Measurements from ENCODE around the gene CPEB1.

The CPEB1 gene

DNA sequence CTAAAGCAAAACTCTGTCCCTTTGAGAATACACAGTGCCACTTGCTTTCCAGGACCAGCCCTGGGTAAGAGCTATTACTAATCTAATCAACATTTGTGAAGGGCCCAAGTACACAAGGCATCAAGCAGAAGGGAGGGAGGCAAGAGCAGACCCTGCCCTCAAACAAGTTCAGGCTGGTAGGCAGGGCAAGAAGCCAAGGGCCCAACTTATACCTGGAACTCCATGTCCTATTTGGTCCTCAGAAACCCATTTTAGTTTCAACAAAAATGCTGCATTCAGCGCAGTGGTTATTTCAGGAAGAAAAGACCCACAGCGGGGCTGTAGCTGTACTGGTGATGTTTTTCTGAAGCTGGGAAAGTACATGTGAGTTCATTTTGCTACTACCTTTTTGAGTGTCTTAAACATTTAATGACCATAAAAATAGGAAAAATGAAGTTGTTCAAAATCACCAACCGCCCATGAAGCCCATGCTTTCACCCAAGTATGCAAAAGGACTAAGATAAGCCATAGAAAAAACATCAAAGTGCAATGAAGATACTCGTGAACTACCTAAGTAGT, 109.7 kb downstream of the CPEB1 start:
- TF ChIP-seq EGR1 (IDR thresholded peaks at IDR 0.05): no peak
- no peak for TF ChIP-seq CREB1 (IDR thresholded peaks at IDR 0.05; ENCODE audit: low read depth)
- no peak for TF ChIP-seq ZBTB7A (IDR thresholded peaks at IDR 0.05; ENCODE audit: low read depth)
- no peak for TF ChIP-seq TAF1 (IDR thresholded peaks at IDR 0.05; ENCODE audit: low read depth)
- no peak for TF ChIP-seq NFIC (IDR thresholded peaks at IDR 0.05)
- no peak for TF ChIP-seq CEBPB (IDR thresholded peaks at IDR 0.05)
- no peak for TF ChIP-seq FOXM1 (IDR thresholded peaks at IDR 0.05; ENCODE audit: borderline replicate concordance, low read depth)
- TF ChIP-seq, protein P1, sequence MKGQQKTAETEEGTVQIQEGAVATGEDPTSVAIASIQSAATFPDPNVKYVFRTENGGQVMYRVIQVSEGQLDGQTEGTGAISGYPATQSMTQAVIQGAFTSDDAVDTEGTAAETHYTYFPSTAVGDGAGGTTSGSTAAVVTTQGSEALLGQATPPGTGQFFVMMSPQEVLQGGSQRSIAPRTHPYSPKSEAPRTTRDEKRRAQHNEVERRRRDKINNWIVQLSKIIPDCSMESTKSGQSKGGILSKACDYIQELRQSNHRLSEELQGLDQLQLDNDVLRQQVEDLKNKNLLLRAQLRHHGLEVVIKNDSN (IDR thresholded peaks at IDR 0.05): no peak
- no peak for TF ChIP-seq TEAD4 (IDR thresholded peaks at IDR 0.05)
- no peak for TF ChIP-seq TCF12 (IDR thresholded peaks at IDR 0.05; ENCODE audit: low read depth)
- no peak for TF ChIP-seq RAD21 (IDR thresholded peaks at IDR 0.05; ENCODE audit: low read depth)
- TF ChIP-seq, protein P2, sequence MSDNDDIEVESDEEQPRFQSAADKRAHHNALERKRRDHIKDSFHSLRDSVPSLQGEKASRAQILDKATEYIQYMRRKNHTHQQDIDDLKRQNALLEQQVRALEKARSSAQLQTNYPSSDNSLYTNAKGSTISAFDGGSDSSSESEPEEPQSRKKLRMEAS (IDR thresholded peaks at IDR 0.05): no peak
- TF ChIP-seq YY1 (IDR thresholded peaks at IDR 0.05; ENCODE audit: low read depth): no peak
- no peak for TF ChIP-seq EP300 (IDR thresholded peaks at IDR 0.05; ENCODE audit: borderline replicate concordance)
- TF ChIP-seq, protein P3, sequence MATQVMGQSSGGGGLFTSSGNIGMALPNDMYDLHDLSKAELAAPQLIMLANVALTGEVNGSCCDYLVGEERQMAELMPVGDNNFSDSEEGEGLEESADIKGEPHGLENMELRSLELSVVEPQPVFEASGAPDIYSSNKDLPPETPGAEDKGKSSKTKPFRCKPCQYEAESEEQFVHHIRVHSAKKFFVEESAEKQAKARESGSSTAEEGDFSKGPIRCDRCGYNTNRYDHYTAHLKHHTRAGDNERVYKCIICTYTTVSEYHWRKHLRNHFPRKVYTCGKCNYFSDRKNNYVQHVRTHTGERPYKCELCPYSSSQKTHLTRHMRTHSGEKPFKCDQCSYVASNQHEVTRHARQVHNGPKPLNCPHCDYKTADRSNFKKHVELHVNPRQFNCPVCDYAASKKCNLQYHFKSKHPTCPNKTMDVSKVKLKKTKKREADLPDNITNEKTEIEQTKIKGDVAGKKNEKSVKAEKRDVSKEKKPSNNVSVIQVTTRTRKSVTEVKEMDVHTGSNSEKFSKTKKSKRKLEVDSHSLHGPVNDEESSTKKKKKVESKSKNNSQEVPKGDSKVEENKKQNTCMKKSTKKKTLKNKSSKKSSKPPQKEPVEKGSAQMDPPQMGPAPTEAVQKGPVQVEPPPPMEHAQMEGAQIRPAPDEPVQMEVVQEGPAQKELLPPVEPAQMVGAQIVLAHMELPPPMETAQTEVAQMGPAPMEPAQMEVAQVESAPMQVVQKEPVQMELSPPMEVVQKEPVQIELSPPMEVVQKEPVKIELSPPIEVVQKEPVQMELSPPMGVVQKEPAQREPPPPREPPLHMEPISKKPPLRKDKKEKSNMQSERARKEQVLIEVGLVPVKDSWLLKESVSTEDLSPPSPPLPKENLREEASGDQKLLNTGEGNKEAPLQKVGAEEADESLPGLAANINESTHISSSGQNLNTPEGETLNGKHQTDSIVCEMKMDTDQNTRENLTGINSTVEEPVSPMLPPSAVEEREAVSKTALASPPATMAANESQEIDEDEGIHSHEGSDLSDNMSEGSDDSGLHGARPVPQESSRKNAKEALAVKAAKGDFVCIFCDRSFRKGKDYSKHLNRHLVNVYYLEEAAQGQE (IDR thresholded peaks at IDR 0.05; ENCODE audit: low read depth): no peak

DNA sequence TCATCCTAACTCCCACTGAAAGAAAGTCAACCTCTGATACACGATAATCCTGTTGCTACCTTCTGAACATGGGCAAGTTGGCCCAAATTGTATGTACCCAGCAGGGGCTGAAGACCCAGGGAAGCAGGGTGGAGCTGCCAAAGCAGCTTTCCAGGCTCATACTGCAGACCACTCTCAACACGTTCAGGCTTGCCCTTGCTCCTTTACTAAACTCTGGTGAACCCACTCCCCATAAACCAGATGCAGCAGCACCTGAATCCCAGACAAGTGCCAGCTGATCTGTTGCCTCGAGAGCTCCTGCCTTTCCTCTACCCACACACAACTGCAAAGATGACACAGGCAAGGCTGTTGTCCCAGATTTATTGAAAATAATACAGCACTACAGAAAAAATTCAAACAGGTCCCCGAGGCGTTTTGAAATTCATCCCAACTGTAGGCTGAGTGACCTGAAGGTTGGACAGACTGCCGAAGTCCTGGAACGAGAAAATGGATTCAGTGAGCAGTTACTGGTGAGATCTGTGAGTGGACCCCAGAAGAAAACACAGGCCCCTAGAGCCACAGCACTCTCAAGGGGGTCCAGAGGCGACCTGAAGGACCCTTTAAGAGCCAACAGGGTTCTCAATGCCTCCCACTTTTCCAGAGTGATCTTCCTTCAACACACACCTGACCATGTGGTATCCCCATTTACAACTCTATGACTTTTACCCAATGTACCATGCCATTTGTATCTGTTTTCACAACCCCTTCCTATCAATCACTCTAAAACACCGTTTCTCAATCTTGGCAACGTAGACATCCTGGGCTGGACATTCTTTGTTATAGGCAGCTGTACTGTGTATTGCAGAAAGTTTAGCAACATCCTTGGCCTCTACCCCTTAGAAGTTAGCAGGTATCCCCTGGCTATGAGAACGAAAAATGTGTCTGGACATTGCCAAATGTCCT, 110.5 kb downstream of the CPEB1 start:
- no peak for TF ChIP-seq FOXM1 (IDR thresholded peaks at IDR 0.05; ENCODE audit: borderline replicate concordance, low read depth)
- no peak for TF ChIP-seq ZBTB7A (IDR thresholded peaks at IDR 0.05; ENCODE audit: low read depth)
- no peak for TF ChIP-seq RAD21 (IDR thresholded peaks at IDR 0.05; ENCODE audit: low read depth)
- TF ChIP-seq CREB1 (IDR thresholded peaks at IDR 0.05; ENCODE audit: low read depth): no peak
- TF ChIP-seq TAF1 (IDR thresholded peaks at IDR 0.05; ENCODE audit: low read depth): no peak
- no peak for TF ChIP-seq EP300 (IDR thresholded peaks at IDR 0.05; ENCODE audit: borderline replicate concordance)
- TF ChIP-seq TCF12 (IDR thresholded peaks at IDR 0.05; ENCODE audit: low read depth): no peak

DNA sequence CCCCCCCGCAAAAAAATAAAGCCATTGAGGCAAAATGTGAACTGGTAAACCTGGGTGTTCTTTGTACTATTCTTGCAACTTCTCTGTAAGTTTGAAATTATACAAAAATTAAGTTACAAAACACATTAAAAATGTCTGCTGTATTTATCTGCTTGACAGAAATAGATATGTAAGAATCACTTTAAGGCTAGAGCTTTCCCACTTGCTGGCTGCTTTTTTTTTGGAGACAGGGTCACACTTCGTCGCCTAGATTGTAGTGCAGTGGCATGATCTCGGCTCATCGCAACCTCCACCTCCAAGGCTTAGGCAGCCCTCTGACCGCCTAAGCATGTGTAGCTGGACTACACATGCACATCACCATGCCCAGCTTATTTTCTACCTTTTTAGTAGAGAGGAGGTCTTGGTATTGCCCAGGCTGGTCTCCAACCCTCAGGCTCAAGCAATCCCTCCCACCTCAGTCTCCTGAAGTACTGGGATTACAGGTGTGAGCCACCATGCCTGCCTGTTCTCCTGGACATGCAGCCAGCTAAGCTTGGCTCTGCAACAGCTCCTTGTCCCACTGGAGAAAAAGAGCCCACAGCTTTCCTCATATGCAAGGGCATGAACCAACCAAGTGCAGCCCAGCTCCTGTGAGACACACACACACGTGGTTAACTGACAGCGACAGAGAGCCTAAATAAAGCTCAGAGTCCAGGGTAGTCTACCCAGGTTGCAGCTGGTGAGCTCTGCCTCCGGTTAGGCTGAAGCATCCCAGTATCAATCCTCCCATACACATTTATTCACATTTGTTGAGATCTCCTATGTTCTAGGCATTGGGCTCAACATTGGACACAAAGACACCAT, 111.4 kb downstream of the CPEB1 start:
- TF ChIP-seq, protein P3 (IDR thresholded peaks at IDR 0.05; ENCODE audit: low read depth): no peak
- TF ChIP-seq YY1 (IDR thresholded peaks at IDR 0.05; ENCODE audit: low read depth) (no peak), RAD21 (IDR thresholded peaks at IDR 0.05; ENCODE audit: low read depth) (no peak), EGR1 (IDR thresholded peaks at IDR 0.05) (no peak), CEBPB (IDR thresholded peaks at IDR 0.05) (no peak), TAF1 (IDR thresholded peaks at IDR 0.05; ENCODE audit: low read depth) (no peak)

DNA sequence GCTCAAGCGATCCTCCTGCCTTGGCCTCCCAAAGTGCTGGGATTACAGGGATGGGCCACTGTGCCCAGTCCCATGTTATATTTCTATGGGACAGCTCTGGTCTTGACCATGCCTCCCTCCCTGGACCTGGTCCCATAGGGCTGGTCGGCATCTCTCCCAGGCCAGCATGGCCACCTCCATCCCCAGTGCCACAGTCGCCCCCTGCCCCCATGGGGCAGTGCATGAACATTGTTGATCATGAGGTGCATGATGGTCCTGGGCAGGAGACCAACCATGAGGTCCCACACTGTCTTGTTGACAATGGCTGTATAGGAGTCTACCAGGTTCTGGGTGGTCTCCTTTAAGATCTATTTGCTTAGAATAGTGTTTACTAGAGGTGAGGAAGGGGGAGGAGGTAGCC, 113.4 kb downstream of the CPEB1 start:
- no peak for TF ChIP-seq EGR1 (IDR thresholded peaks at IDR 0.05)
- TF ChIP-seq FOXM1 (IDR thresholded peaks at IDR 0.05; ENCODE audit: borderline replicate concordance, low read depth): no peak
- no peak for TF ChIP-seq RAD21 (IDR thresholded peaks at IDR 0.05; ENCODE audit: low read depth)
- TF ChIP-seq ZBTB7A (IDR thresholded peaks at IDR 0.05; ENCODE audit: low read depth): no peak
- TF ChIP-seq, protein P1 (IDR thresholded peaks at IDR 0.05): no peak
- no peak for TF ChIP-seq EP300 (IDR thresholded peaks at IDR 0.05; ENCODE audit: borderline replicate concordance)
- TF ChIP-seq, protein P3 (IDR thresholded peaks at IDR 0.05; ENCODE audit: low read depth): no peak
- TF ChIP-seq NFIC (IDR thresholded peaks at IDR 0.05): no peak
- no peak for TF ChIP-seq TCF12 (IDR thresholded peaks at IDR 0.05; ENCODE audit: low read depth)
- no peak for TF ChIP-seq YY1 (IDR thresholded peaks at IDR 0.05; ENCODE audit: low read depth)
- no peak for TF ChIP-seq TAF1 (IDR thresholded peaks at IDR 0.05; ENCODE audit: low read depth)
- TF ChIP-seq CEBPB (IDR thresholded peaks at IDR 0.05): no peak
- no peak for TF ChIP-seq CREB1 (IDR thresholded peaks at IDR 0.05; ENCODE audit: low read depth)
- TF ChIP-seq, protein P2 (IDR thresholded peaks at IDR 0.05): no peak
- TF ChIP-seq TEAD4 (IDR thresholded peaks at IDR 0.05): no peak
